K562 (cell line): ENCODE measurements around the gene VIPR1. TPM values are rescaled to one million over a fixed set of nuclear protein-coding genes. Genes with fewer than 3 reads are reported as not detected.

Source experiments
- ATAC-seq: fragments of 200-7000 bp; cut with Tn5 transposase; 3 replicates; pipeline ENCODE4 v1.9.1; 2020; ENCODE audit warnings: moderate library complexity
- BruUV-seq: library from RNA; stranded (reverse); fragments of 400-500 nt; replicated peaks from 2 replicates; lab custom pipeline; 2021; lab: Mats Ljungman, UMichigan
- CTCF ChIA-PET: fragments of 300-600 bp; formaldehyde crosslinking; extraction: SDS; loops from one replicate; lab custom pipeline; 2021; ENCODE audit warnings: low intra/inter-chr PET ratio; lab: Yijun Ruan, JAX
- POLR2A ChIA-PET: fragments of 300-600, 350-650 bp; sonication (Branson Sonifier 250); formaldehyde crosslinking; extraction: SDS; loops from one replicate; lab custom pipeline; 2021; ENCODE audit warnings: antibody characterized with exemption, inconsistent platforms; lab: Yijun Ruan, JAX
- DNase-seq, 4 experiments: peaks; one replicate each; pipeline versions ENCODE4 v3.0.0 to v3.0.0-alpha.2; 2011 to 2018; ENCODE audit warnings: low spot score in 3 of 4, mixed read lengths in 3 of 4; ENCODE audit errors: extremely low read depth in 1 of 4
- FAIRE-seq: peaks from 2 replicates; lab custom pipeline; 2011; peaks lifted over from hg19 to GRCh38; lab: Jason Lieb, UNC
- H2AFZ ChIP-seq: 2 replicates; pipeline ENCODE4 v1.6.0; 2011; ENCODE audit warnings: low read depth, low read length, control low read depth, inconsistent platforms
- H3K27ac ChIP-seq: fragments of 200-600 bp; 3 replicates; pipeline ENCODE4 v1.8.0; 2011; ENCODE audit warnings: low read depth, mild to moderate bottlenecking, control low read depth, inconsistent platforms, low read length, moderate library complexity, mixed read lengths; ENCODE audit errors: extremely low read depth
- H3K27me3 ChIP-seq, 2 experiments: fragments of 300-600 bp in 1 of 2; 2 replicates in 1 of 2; 3 replicates in 1 of 2; pipeline versions ENCODE4 v1.6.0 to v1.8.0; 2011; ENCODE audit warnings: inconsistent platforms in 2 of 2, low read length in 2 of 2, mild to moderate bottlenecking in 1 of 2, mixed read lengths in 1 of 2, moderate library complexity in 1 of 2; ENCODE audit not compliant: control insufficient read depth in 2 of 2, insufficient read depth in 2 of 2
- H3K36me3 ChIP-seq: fragments of 300-600 bp; 3 replicates; pipeline ENCODE4 v1.8.0; 2011; ENCODE audit warnings: mild to moderate bottlenecking, low read length, inconsistent platforms; ENCODE audit not compliant: control insufficient read depth, insufficient read depth
- H3K4me1 ChIP-seq, 2 experiments: fragments of 200-600 bp in 1 of 2; replicated peaks in 1 of 2; 2 replicates in 1 of 2; 3 replicates in 1 of 2; pipeline versions ENCODE4 v1.5.1 to v1.8.0; 2011; ENCODE audit warnings: inconsistent platforms in 2 of 2, low read length in 2 of 2, mild to moderate bottlenecking in 1 of 2, mixed read lengths in 1 of 2, moderate library complexity in 1 of 2; ENCODE audit not compliant: control insufficient read depth in 2 of 2, insufficient read depth in 2 of 2
- H3K4me2 ChIP-seq: 2 replicates; pipeline ENCODE4 v1.6.1; 2011; ENCODE audit warnings: low read length, control low read depth, inconsistent platforms, mixed read lengths; ENCODE audit not compliant: insufficient read depth
- H3K4me3 ChIP-seq: fragments of 200-600 bp; sonication (generic), shearing (Covaris generic); 2 replicates; pipeline ENCODE4 v1.5.1; 2016; ENCODE audit warnings: control low read depth, inconsistent platforms
- H3K79me2 ChIP-seq: fragments of 200-600 bp; 3 replicates; pipeline ENCODE4 v1.8.0; 2011; ENCODE audit warnings: low read length, inconsistent platforms; ENCODE audit not compliant: control insufficient read depth, insufficient read depth
- H3K9ac ChIP-seq, 2 experiments: 2 replicates each; pipeline versions ENCODE4 v1.6.0 to v1.6.1; 2011; ENCODE audit warnings: low read depth in 2 of 2, low read length in 2 of 2, control low read depth in 1 of 2, inconsistent platforms in 1 of 2, mild to moderate bottlenecking in 1 of 2, mixed read lengths in 1 of 2; ENCODE audit not compliant: insufficient read depth in 1 of 2
- H3K9me1 ChIP-seq: one replicate; pipeline ENCODE4 v1.6.0; 2011; ENCODE audit warnings: inconsistent platforms, mild to moderate bottlenecking, low read length, moderate library complexity; ENCODE audit not compliant: control insufficient read depth, insufficient read depth
- H3K9me3 ChIP-seq: replicated peaks from 2 replicates; pipeline ENCODE4 v1.5.1; 2011; ENCODE audit warnings: low read depth, low read length, inconsistent platforms; ENCODE audit not compliant: control insufficient read depth, insufficient read depth
- H4K20me1 ChIP-seq: replicated peaks from 2 replicates; pipeline ENCODE4 v1.6.1; 2011; ENCODE audit warnings: low read length, inconsistent platforms, mixed read lengths; ENCODE audit not compliant: control insufficient read depth, insufficient read depth
- CBFA2T2 ChIP-seq: fragments of 450-650 bp; conservative IDR thresholded peaks from 2 replicates; pipeline ENCODE4 v1.6.1; 2017; ENCODE audit warnings: mild to moderate bottlenecking
- CC2D1A ChIP-seq: fragments of 450-650 bp; IDR thresholded peaks from 2 replicates; pipeline ENCODE4 v1.6.1; 2017; ENCODE audit warnings: mild to moderate bottlenecking
- FOS ChIP-seq: IDR thresholded peaks from 3 replicates; pipeline ENCODE4 v1.6.1; 2011; ENCODE audit not compliant: insufficient read length; ENCODE audit errors: extremely low read depth
- NFYB ChIP-seq: IDR thresholded peaks from 2 replicates; pipeline ENCODE4 v1.6.1; 2011; ENCODE audit warnings: mild to moderate bottlenecking, moderate library complexity; ENCODE audit not compliant: insufficient read length; ENCODE audit errors: extremely low read depth
- RAD51 ChIP-seq: fragments of 450-650 bp; IDR thresholded peaks from 2 replicates; pipeline ENCODE4 v1.7.1; 2016; ENCODE audit warnings: low read depth, mild to moderate bottlenecking, borderline replicate concordance
- ZNF217 ChIP-seq: sonication (generic); formaldehyde crosslinking; IDR thresholded peaks from 2 replicates; pipeline ENCODE4 v1.8.0; 2022; ENCODE audit warnings: mild to moderate bottlenecking, missing genetic modification reagents
- ZNF79 ChIP-seq: fragments of 250-450 bp; sonication (Bioruptor Pico); IDR thresholded peaks from 2 replicates; pipeline ENCODE4 v1.4.0; 2020; ENCODE audit warnings: low read depth, mild to moderate bottlenecking, moderate library complexity
- WGBS: fragments of 100-300 bp; shearing (Covaris generic); methylation state at CpG from one replicate; pipeline ENCODE4 v1.1.6; 2016; ENCODE audit warnings: low coverage, mixed read lengths; ENCODE audit not compliant: insufficient coverage; ENCODE audit errors: missing lambda C conversion rate; 5-methylcytosine and 5-hydroxymethylcytosine counted together
- in situ Hi-C: fragments of 300-500 bp; cut with MboI; formaldehyde crosslinking; loops from 4 replicates; pipeline ENCODE4 v1.15.0; 2018; ENCODE audit warnings: inconsistent platforms, mixed read lengths
- intact Hi-C: fragments of 100-400 bp; cut with micrococcal nuclease; formaldehyde crosslinking; loops from 2 replicates; pipeline ENCODE4 v1.14.2; 2022
- polyA plus RNA-seq, 8 experiments: library from polyadenylated mRNA; depleted of rRNA in 4 of 8; stranded (reverse) in 5 of 8; unstranded in 3 of 8; fragments of >200 nt; fragmentation: Nextera tagmentation in 2 of 8; fragmentation: Illumina TruSeq in 1 of 8; extraction: Ambion mirVana in 2 of 8; extraction: Trizol in 1 of 8; gene quantifications; 2 replicates each; pipeline versions ENCODE4 v1.2.1 to v1.2.3, GENCODE V29; 2011 to 2014; ENCODE audit warnings: inconsistent platforms in 1 of 8, missing spikeins in 1 of 8
- total RNA-seq, 7 experiments: library from RNA; depleted of rRNA in 6 of 7; stranded (reverse); fragments of >200 nt in 6 of 7; fragmentation: Illumina TruSeq in 2 of 7; extraction: Trizol in 2 of 7; gene quantifications; 2 replicates each; pipeline versions ENCODE4 v1.2.1 to v1.2.3, GENCODE V29; 2011 to 2021; ENCODE audit warnings: low replicate concordance in 1 of 7
- TF ChIP-seq, protein P1 (sequence below): sonication (generic); formaldehyde crosslinking; IDR thresholded peaks from 2 replicates; pipeline ENCODE4 v1.5.0; 2020; ENCODE audit warnings: missing genetic modification reagents
- TF ChIP-seq, protein P2 (sequence below): sonication (generic); formaldehyde crosslinking; IDR thresholded peaks from 2 replicates; pipeline ENCODE4 v1.9.0; 2022; ENCODE audit warnings: mild to moderate bottlenecking, missing genetic modification reagents

VIPR1 gene
- total and polyA plus RNA-seq, 9 of the 15 experiments (the other 6 are each of a cell fraction or from before 2014, with no cell fraction given): 0.04 to 0.38 (median 0.12) TPM; not detected in 3

DNA sequence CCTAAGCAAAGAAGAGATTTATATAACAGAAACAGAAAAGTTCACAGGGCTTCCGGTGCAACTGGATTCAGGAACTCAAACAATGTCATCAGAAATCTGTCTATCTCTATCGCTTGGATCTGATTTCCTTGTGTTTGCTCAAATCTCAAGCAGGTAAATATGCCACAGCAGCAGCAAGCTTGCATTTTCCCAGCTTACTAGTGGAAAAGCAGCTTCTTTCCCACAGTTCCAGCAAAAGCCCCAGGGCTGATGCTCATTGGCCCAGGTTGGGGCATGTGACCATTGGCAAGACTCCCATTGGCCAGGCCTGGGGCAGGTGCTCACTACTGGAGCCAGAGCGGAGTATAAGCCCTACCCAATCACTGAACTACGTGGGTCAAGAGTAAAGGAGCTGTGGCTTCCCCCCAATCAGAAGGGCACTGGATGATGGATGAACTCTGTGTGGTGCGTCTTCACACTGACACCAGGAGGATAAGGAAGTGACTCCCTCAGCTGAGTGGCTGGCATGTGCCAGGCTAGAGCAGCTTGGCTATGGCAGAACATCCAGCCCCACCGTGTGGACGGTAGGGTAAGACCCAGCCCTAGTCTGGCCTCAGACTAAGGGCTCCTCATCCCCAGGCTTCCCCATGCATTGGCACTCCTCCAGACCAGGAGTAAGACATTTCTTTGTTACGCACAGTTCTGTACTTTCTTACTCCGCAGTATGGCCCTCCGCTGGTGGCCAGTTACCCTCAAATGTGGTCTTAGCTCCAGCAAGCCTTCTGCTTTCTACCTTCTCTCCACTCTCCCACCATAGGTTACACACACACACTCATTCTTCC is 13.1 kb upstream of the VIPR1 start:
- 3% methylated on average over 10 of the region's 10 CpGs for WGBS
- H3K27me3 ChIP-seq: no peaks in the 10 kb centered on the region; a peak in 2 of 5 replicates
- DNase-seq (peak in 3 of 4 experiments; percentile 62 to 66 (median 63)), FAIRE-seq (peak; percentile 52), ATAC-seq (peak; percentile 76)
- peak; percentile 61 for TF ChIP-seq NFYB
- no peak for TF ChIP-seq CC2D1A
- TF ChIP-seq ZNF79 (CRISPR knock-in tag): no peak
- TF ChIP-seq, protein P1, sequence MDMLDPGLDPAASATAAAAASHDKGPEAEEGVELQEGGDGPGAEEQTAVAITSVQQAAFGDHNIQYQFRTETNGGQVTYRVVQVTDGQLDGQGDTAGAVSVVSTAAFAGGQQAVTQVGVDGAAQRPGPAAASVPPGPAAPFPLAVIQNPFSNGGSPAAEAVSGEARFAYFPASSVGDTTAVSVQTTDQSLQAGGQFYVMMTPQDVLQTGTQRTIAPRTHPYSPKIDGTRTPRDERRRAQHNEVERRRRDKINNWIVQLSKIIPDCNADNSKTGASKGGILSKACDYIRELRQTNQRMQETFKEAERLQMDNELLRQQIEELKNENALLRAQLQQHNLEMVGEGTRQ (CRISPR knock-in tag): peak; percentile 89
- TF ChIP-seq FOS: peak; percentile 32
- TF ChIP-seq ZNF217 (CRISPR knock-in tag): no peak
- TF ChIP-seq, protein P2, sequence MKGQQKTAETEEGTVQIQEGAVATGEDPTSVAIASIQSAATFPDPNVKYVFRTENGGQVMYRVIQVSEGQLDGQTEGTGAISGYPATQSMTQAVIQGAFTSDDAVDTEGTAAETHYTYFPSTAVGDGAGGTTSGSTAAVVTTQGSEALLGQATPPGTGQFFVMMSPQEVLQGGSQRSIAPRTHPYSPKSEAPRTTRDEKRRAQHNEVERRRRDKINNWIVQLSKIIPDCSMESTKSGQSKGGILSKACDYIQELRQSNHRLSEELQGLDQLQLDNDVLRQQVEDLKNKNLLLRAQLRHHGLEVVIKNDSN (CRISPR knock-in tag): peak; percentile 89
- TF ChIP-seq RAD51: peak; percentile 76
- TF ChIP-seq CBFA2T2: peak; percentile 19; the same call in 1 of the 2 replicates
- CTCF ChIA-PET: no interaction called here
- no peaks in the 10 kb centered on the region for H3K9me3 ChIP-seq
- H3K9me1 ChIP-seq: no peaks in the 10 kb centered on the region
- H3K9ac ChIP-seq: no peak overlapping the region
- H4K20me1 ChIP-seq: no peaks in the 10 kb centered on the region
- in situ Hi-C loops: no loop called here
- H3K79me2 ChIP-seq: no peaks in the 10 kb centered on the region
- H2AFZ ChIP-seq: no peak overlapping the region
- H3K4me1 ChIP-seq: 0 out of 5 replicates have a peak, but pooled peaks cover 0 to 3% of the 10 kb centered on the region in 2 experiments
- H3K4me2 ChIP-seq: no peak overlapping the region
- POLR2A ChIA-PET: interaction anchor here (1.3 kb wide), 1 partner anchor 13 kb away, joined by 4 read pairs; the partner anchor contains the start of gene VIPR1
- H3K27ac ChIP-seq: no peak overlapping the region
- no peak overlapping the region for H3K4me3 ChIP-seq
- no peaks in the 10 kb centered on the region for H3K36me3 ChIP-seq
- intact Hi-C loops: no loop called here
- BruUV-seq: no TSS peak
